ENCODE measurements around the gene LRRC41. TPM values are rescaled to one million over a fixed set of nuclear protein-coding genes. Genes with fewer than 3 reads are reported as not detected.

Gene LRRC41
- total and polyA plus RNA-seq, 4 donors = 21.6 to 63.0 (median 50.3) TPM

DNA sequence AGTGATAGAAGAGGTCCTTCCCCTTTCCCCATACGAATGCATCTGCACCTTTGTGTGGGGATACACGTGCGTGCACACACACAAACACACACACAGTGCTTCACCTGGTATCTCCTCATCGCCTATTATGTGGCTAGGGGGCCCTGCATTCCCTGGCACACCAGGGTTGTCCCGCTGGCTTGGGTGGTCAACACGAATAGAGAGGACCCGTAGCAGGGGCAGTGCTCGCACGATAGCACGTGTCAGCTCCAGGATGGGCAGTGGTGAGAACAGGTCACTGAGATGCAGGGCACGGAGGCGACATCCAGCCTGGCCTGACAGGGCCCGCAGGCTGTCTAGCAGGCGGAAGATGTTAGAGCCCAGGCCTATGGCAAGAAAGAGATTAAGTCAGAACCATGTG is 22.4 kb downstream of the LRRC41 start:
- TF ChIP-seq, protein P1, sequence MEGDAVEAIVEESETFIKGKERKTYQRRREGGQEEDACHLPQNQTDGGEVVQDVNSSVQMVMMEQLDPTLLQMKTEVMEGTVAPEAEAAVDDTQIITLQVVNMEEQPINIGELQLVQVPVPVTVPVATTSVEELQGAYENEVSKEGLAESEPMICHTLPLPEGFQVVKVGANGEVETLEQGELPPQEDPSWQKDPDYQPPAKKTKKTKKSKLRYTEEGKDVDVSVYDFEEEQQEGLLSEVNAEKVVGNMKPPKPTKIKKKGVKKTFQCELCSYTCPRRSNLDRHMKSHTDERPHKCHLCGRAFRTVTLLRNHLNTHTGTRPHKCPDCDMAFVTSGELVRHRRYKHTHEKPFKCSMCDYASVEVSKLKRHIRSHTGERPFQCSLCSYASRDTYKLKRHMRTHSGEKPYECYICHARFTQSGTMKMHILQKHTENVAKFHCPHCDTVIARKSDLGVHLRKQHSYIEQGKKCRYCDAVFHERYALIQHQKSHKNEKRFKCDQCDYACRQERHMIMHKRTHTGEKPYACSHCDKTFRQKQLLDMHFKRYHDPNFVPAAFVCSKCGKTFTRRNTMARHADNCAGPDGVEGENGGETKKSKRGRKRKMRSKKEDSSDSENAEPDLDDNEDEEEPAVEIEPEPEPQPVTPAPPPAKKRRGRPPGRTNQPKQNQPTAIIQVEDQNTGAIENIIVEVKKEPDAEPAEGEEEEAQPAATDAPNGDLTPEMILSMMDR (IDR thresholded peaks at IDR 0.05; ENCODE audit: control extremely low read depth, extremely low read depth) = no peak
- ATAC-seq (ENCODE audit: insufficient read depth, low FRiP score) (no peak), DNase-seq (no peak)
- H3K4me1 ChIP-seq (ENCODE audit: control insufficient read depth in 5 of 5, insufficient read depth in 5 of 5, low read length in 5 of 5) = no peaks in the 10 kb centered on the region
- H3K27me3 ChIP-seq (ENCODE audit: control insufficient read depth in 3 of 3, insufficient read depth in 3 of 3, low read length in 2 of 3) = no peaks in the 10 kb centered on the region
- H3K9me3 ChIP-seq (ENCODE audit: control insufficient read depth in 4 of 4, insufficient read depth in 3 of 4, low read length in 3 of 4) = no peaks in the 10 kb centered on the region
- 96 to 97% methylated on average over 14 of the region's 14 CpGs for WGBS, 2 donors
- no peak overlapping the region for H3K9ac ChIP-seq (ENCODE audit: insufficient read depth in 1 of 2, low read length in 2 of 2)
- H3K27ac ChIP-seq (ENCODE audit: low read depth in 1 of 2, low read length in 1 of 2) = no peak overlapping the region
- no peak overlapping the region for H3K4me3 ChIP-seq
- peaks cover 20 to 43% (median 26%) of the 10 kb centered on the region in 4 donors for H3K36me3 ChIP-seq (ENCODE audit: control insufficient read depth in 4 of 4, insufficient read depth in 4 of 4, low read length in 4 of 4)

DNA sequence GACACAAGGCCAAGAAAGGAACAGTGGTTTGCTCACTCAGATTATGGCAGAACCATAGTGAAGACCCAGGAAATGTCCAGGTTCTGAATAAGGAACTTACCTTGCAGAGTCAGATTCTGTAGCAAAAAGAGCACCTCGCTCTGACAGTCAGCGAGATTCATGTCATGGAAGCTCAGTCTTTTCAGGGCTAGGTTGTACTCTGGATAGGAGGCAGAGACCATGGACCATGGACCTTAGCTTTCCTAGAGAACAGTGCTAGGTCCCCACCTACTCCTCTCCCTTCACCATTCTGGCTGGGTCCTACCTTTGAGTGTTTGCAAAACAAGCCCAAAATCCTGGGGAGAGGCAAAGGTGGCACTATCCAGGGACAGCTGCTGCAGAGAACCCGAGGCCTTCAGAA is 23.3 kb downstream of the LRRC41 start:
- no peak overlapping the region for H3K27ac ChIP-seq (ENCODE audit: low read depth in 1 of 2, low read length in 1 of 2)
- H3K4me1 ChIP-seq (ENCODE audit: control insufficient read depth in 5 of 5, insufficient read depth in 5 of 5, low read length in 5 of 5) = no peaks in the 10 kb centered on the region
- H3K4me3 ChIP-seq = no peak overlapping the region
- H3K36me3 ChIP-seq (ENCODE audit: control insufficient read depth in 4 of 4, insufficient read depth in 4 of 4, low read length in 4 of 4) = peaks cover 15 to 34% (median 22%) of the 10 kb centered on the region in 4 donors
- no peak for ATAC-seq (ENCODE audit: insufficient read depth, low FRiP score)
- no peak overlapping the region for H3K9ac ChIP-seq (ENCODE audit: insufficient read depth in 1 of 2, low read length in 2 of 2)
- WGBS, 2 donors = 89 to 97% methylated on average over 3 of the region's 3 CpGs
- TF ChIP-seq, protein P1 (IDR thresholded peaks at IDR 0.05; ENCODE audit: control extremely low read depth, extremely low read depth) = no peak
- no peaks in the 10 kb centered on the region for H3K27me3 ChIP-seq (ENCODE audit: control insufficient read depth in 3 of 3, insufficient read depth in 3 of 3, low read length in 2 of 3)
- DNase-seq = no peak
- H3K9me3 ChIP-seq (ENCODE audit: control insufficient read depth in 4 of 4, insufficient read depth in 3 of 4, low read length in 3 of 4) = no peaks in the 10 kb centered on the region

DNA sequence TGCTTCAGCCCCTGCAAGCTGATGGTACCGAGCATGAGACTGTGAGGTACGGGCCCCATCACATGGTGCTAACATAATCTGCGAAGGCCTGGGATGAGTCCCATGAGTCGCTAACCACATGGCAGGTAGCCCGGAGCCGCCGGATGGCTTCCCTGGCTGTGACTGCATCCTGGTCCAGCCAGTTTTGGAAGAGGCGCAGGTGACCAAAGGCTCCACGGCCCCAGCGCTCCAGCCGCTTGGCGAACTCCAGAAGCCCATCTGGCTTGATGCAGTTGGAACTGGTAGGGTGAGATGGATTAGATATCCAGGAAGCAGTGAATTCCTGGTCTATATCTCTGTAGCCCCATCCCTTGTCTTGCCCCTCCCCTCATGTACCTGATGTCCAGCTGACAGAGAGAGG is 24.6 kb downstream of the LRRC41 start:
- DNase-seq (peak in 1 of 3 donors; percentile 10), ATAC-seq (ENCODE audit: insufficient read depth, low FRiP score) (no peak)
- H3K9ac ChIP-seq (ENCODE audit: insufficient read depth in 1 of 2, low read length in 2 of 2) = no peak overlapping the region
- peaks cover 12 to 27% (median 17%) of the 10 kb centered on the region in 4 donors for H3K36me3 ChIP-seq (ENCODE audit: control insufficient read depth in 4 of 4, insufficient read depth in 4 of 4, low read length in 4 of 4)
- no peak overlapping the region for H3K4me3 ChIP-seq
- no peaks in the 10 kb centered on the region for H3K27me3 ChIP-seq (ENCODE audit: control insufficient read depth in 3 of 3, insufficient read depth in 3 of 3, low read length in 2 of 3)
- H3K27ac ChIP-seq (ENCODE audit: low read depth in 1 of 2, low read length in 1 of 2) = no peak overlapping the region
- H3K4me1 ChIP-seq (ENCODE audit: control insufficient read depth in 5 of 5, insufficient read depth in 5 of 5, low read length in 5 of 5) = no peaks in the 10 kb centered on the region
- H3K9me3 ChIP-seq (ENCODE audit: control insufficient read depth in 4 of 4, insufficient read depth in 3 of 4, low read length in 3 of 4) = no peaks in the 10 kb centered on the region
- 97% methylated on average over 12 of the region's 12 CpGs for WGBS, 2 donors
- TF ChIP-seq, protein P1 (IDR thresholded peaks at IDR 0.05; ENCODE audit: control extremely low read depth, extremely low read depth) = no peak

Measured in lung (tissue), 12 donors.